Neutrophil (primary cell): ENCODE data around the gene STAB2.

Experiments used
- H3K27ac ChIP-seq: fragments of 200-600 bp; sonication (generic); 2 replicates; pipeline ENCODE4 v1.5.1; 2016; ENCODE audit warnings: mild to moderate bottlenecking, moderate library complexity
- H3K27me3 ChIP-seq: fragments of 200-600 bp; sonication (generic); 2 replicates; pipeline ENCODE4 v1.6.0; 2016; ENCODE audit warnings: mild to moderate bottlenecking
- H3K36me3 ChIP-seq: fragments of 200-600 bp; sonication (generic); 2 replicates; pipeline ENCODE4 v1.5.1; 2017
- H3K4me1 ChIP-seq, 2 experiments: fragments of 200-600 bp in 1 of 2; sonication (generic) in 1 of 2; 1 replicate in 1 of 2; 2 replicates in 1 of 2; pipeline versions ENCODE4 v1.5.1 to v1.6.1; 2013 to 2016; ENCODE audit warnings: low read depth in 1 of 2, low read length in 1 of 2, mild to moderate bottlenecking in 1 of 2, moderate library complexity in 1 of 2; ENCODE audit not compliant: control insufficient read depth in 1 of 2, insufficient read depth in 1 of 2
- H3K4me3 ChIP-seq, 2 experiments: fragments of 200-600 bp in 1 of 2; sonication (generic) in 1 of 2; 1 replicate in 1 of 2; 2 replicates in 1 of 2; pipeline ENCODE4 v1.5.1; 2013 to 2016; ENCODE audit warnings: low read depth in 1 of 2, low read length in 1 of 2, mild to moderate bottlenecking in 1 of 2, moderate library complexity in 1 of 2
- H3K9me3 ChIP-seq: fragments of 200-600 bp; sonication (generic); 2 replicates; pipeline ENCODE4 v1.5.1; 2016
- TF ChIP-seq, protein P1 (sequence below): fragments of 200-600 bp; sonication (generic); IDR thresholded peaks from 2 replicates; pipeline ENCODE4 v1.5.1; 2016; ENCODE audit warnings: antibody characterized with exemption

The STAB2 gene

DNA sequence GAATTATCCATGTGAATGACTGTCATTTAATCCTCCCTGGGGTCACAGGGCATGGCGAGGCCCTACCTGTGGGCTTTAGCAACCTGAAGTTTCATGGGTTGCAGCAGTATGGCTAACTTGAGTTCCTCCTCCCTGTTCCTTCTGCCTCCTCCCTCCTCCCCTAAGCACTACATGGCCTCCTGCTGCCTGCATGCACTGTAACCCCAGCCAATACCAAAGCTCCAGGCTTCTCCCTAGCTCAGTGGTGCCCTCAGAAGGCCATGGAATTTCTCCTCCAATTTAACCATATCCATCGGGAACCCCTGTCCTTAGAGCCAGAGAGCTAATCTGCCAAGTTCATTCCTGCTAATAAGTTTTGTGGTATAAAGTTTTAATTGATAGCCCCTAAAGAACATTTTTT lies 158.9 kb downstream of the STAB2 start:
- H3K9me3 ChIP-seq: no peaks in the 10 kb centered on the region
- no peak overlapping the region for H3K4me3 ChIP-seq
- no peaks in the 10 kb centered on the region for H3K36me3 ChIP-seq
- no peak overlapping the region for H3K27ac ChIP-seq
- no peaks in the 10 kb centered on the region for H3K27me3 ChIP-seq
- TF ChIP-seq, protein P1, sequence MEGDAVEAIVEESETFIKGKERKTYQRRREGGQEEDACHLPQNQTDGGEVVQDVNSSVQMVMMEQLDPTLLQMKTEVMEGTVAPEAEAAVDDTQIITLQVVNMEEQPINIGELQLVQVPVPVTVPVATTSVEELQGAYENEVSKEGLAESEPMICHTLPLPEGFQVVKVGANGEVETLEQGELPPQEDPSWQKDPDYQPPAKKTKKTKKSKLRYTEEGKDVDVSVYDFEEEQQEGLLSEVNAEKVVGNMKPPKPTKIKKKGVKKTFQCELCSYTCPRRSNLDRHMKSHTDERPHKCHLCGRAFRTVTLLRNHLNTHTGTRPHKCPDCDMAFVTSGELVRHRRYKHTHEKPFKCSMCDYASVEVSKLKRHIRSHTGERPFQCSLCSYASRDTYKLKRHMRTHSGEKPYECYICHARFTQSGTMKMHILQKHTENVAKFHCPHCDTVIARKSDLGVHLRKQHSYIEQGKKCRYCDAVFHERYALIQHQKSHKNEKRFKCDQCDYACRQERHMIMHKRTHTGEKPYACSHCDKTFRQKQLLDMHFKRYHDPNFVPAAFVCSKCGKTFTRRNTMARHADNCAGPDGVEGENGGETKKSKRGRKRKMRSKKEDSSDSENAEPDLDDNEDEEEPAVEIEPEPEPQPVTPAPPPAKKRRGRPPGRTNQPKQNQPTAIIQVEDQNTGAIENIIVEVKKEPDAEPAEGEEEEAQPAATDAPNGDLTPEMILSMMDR: no peak
- H3K4me1 ChIP-seq: no peaks in the 10 kb centered on the region

DNA sequence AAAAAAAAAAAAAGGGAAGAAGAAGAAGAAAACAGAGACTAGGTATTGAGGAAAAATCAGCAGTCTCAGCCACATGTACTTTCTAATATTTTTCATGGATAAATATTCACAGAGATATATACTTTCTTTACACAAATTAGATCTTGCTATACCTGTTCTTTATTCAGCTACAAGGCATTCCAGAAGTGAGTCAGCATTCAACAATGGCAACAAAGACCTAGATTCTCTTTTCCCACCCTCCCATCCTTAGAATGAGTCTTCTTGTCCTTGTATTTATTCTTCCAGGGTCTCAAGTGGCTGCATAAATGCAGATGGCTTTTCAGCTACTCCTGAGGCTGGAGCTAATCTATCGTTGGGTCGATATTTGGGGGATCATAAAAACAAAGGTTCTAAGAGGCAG lies 160.9 kb downstream of the STAB2 start:
- TF ChIP-seq, protein P1: no peak
- H3K27me3 ChIP-seq: no peaks in the 10 kb centered on the region
- H3K4me3 ChIP-seq: no peak overlapping the region
- H3K27ac ChIP-seq: no peak overlapping the region
- H3K9me3 ChIP-seq: no peaks in the 10 kb centered on the region
- H3K36me3 ChIP-seq: no peaks in the 10 kb centered on the region
- no peaks in the 10 kb centered on the region for H3K4me1 ChIP-seq

DNA sequence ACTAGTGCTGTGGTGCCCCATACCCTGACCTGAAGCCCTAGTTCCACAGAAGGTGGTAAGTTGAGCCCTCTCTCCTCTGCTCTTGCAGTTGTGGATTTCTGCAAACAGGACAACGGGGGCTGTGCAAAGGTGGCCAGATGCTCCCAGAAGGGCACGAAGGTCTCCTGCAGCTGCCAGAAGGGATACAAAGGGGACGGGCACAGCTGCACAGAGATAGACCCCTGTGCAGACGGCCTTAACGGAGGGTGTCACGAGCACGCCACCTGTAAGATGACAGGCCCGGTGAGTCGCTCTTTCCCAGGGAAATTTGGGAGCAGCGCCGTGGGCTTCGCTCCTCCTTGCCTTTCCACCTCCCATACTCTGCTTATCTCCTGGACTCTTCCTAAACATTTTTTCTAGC lies 161.8 kb downstream of the STAB2 start:
- Histone ChIP-seq H3K4me3 (no peak overlapping the region), H3K9me3 (no peaks in the 10 kb centered on the region), H3K27ac (no peak overlapping the region), H3K36me3 (no peaks in the 10 kb centered on the region), H3K4me1 (no peaks in the 10 kb centered on the region), H3K27me3 (no peaks in the 10 kb centered on the region)
- TF ChIP-seq, protein P1: no peak

DNA sequence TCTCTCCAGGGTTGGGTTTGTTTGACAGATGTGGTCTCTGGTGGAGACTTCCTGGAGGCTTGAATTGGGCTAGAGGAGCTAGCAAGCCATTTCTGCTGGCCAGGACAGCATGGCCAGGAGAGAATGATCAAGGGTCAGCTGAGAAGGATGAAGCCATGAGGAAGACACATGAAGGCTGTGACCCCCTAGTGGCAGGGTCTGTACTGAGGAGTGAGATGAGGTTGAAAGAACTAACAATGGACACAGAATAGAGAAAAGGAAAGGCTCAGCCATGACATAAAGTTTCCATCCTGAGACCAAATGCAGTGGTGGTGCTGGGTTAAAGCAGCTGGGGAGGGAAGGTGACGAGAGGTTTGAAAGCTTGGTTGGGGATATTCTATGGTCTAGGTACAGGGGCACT lies 164.1 kb downstream of the STAB2 start:
- Histone ChIP-seq H3K4me1 (no peaks in the 10 kb centered on the region), H3K36me3 (no peaks in the 10 kb centered on the region), H3K4me3 (no peak overlapping the region), H3K27ac (no peak overlapping the region), H3K9me3 (no peaks in the 10 kb centered on the region), H3K27me3 (no peaks in the 10 kb centered on the region)
- TF ChIP-seq, protein P1: no peak

DNA sequence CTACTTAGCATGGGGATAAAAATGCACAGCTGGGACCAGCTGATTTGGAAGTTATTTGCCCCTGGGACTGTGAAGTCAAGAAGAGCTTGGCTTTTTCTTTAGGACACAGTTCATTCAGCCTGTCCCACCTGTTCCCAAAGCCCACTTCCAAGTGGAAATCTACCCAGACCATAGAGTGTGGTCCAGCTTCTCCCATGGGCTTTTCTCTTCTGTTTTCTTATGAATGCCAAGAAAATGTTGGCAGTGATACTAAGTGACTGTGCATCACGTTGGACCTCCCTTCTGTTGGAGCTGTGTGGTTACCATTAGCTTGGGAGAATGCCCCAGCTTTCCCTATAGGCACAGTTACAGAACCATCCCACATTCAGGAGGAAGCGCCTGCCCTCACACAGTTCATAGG lies 164.5 kb downstream of the STAB2 start:
- no peaks in the 10 kb centered on the region for H3K4me1 ChIP-seq
- H3K27me3 ChIP-seq: no peaks in the 10 kb centered on the region
- H3K36me3 ChIP-seq: no peaks in the 10 kb centered on the region
- no peak overlapping the region for H3K4me3 ChIP-seq
- H3K9me3 ChIP-seq: no peaks in the 10 kb centered on the region
- H3K27ac ChIP-seq: no peak overlapping the region
- TF ChIP-seq, protein P1: no peak

DNA sequence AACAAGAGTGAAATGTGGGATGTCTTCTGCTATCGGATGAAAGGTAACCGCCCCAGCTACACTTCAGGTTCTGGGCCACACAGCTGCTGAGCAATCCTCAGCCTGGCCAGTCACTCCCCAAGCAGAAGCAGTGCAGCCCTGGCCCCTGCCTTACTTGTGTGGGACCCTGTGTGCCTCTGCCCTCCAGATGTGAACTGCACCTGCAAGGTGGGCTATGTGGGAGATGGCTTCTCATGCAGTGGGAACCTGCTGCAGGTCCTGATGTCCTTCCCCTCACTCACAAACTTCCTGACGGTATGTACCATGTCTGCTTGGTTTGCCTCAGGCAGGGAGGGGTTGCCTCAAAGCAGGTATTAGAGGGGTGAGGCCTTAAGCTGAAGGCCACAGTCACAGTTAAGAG lies 168.4 kb downstream of the STAB2 start:
- Histone ChIP-seq H3K4me3 (no peak overlapping the region), H3K36me3 (peaks cover 5% of the 10 kb centered on the region), H3K4me1 (no peaks in the 10 kb centered on the region), H3K27me3 (no peaks in the 10 kb centered on the region), H3K9me3 (no peaks in the 10 kb centered on the region), H3K27ac (no peak overlapping the region)
- TF ChIP-seq, protein P1: no peak
